ENCODE measurements around the gene ACTRT2. TPM values are rescaled to one million over a fixed set of nuclear protein-coding genes. Genes with fewer than 3 reads are reported as not detected.
A peak's percentile ranks its signal among the peaks of the same experiment; 100 is the strongest.

The ACTRT2 gene
- total and polyA plus RNA-seq, 2 of the 8 experiments (the other 6 are each of a cell fraction or from before 2014, with no cell fraction given), result not detected

- Histone ChIP-seq H2AFZ (ENCODE audit: low read length) (no peak overlapping the region), H2BK15ac (ENCODE audit: low read length) (no peak overlapping the region)
- WGBS, 2 experiments (ENCODE audit: extremely low coverage in 1 of 2, insufficient coverage in 1 of 2, insufficient read length in 1 of 2, insufficient replicate concordance in 2 of 2, low coverage in 1 of 2, low lambda C conversion rate in 2 of 2, missing lambda C conversion rate in 1 of 2), result 66 to 100% methylated on average over 1 to 2 of the region's 2 CpGs
These were observed 32.1 kb upstream of the ACTRT2 start for GRCh38 chr1:2989185-2989584.

More at GRCh38 chr1:2989185-2989584, 32.1 kb upstream of the ACTRT2 start:
- H3K18ac ChIP-seq (ENCODE audit: extremely low read depth, low read length), result no peak overlapping the region
- no peak overlapping the region for H2BK12ac ChIP-seq (ENCODE audit: low read depth, low read length)
- no peak overlapping the region for H3K4me3 ChIP-seq (ENCODE audit: extremely low read depth in 1 of 4, insufficient read depth in 2 of 4, low read depth in 3 of 4, low read length in 4 of 4)
- no peaks in the 10 kb centered on the region for H3K79me2 ChIP-seq (ENCODE audit: control insufficient read depth in 1 of 2, insufficient read depth in 2 of 2, low read length in 2 of 2)
- H3K56ac ChIP-seq (replicated peaks; ENCODE audit: insufficient read length, low read depth, low read length), result peak overlapping the region; percentile 62
- peaks cover 11% of the 10 kb centered on the region; the same call in 1 of the 2 replicates for H3K23me2 ChIP-seq (ENCODE audit: low read depth, low read length)
- H4K8ac ChIP-seq (ENCODE audit: extremely low read depth, insufficient read depth, low read length), result no peak overlapping the region
- no peak overlapping the region for H4K5ac ChIP-seq (ENCODE audit: insufficient read length, low read depth, low read length)
- CTCF ChIA-PET (ENCODE audit: partially characterized antibody), result no interaction called here
- no peak overlapping the region for H3K4me2 ChIP-seq (ENCODE audit: insufficient read depth in 1 of 2, low read depth in 2 of 2, low read length in 2 of 2)
- H3K27ac ChIP-seq (ENCODE audit: low read depth, low read length), result no peak overlapping the region
- no peak overlapping the region for H3K9ac ChIP-seq (replicated peaks in 1 of 4; ENCODE audit: extremely low read depth in 1 of 4, low read depth in 3 of 4, low read length in 3 of 4)
- no peaks in the 10 kb centered on the region for H3K79me1 ChIP-seq (ENCODE audit: low read depth, low read length)
- peaks cover 88 to 98% of the 10 kb centered on the region in 2 experiments for H3K9me3 ChIP-seq (ENCODE audit: insufficient read depth in 2 of 2, low read depth in 1 of 2, low read length in 1 of 2)
- H3K27me3 ChIP-seq (replicated peaks in 1 of 4; ENCODE audit: control insufficient read depth in 3 of 4, extremely low read depth in 1 of 4, insufficient read depth in 3 of 4, low read length in 3 of 4), result no peaks in the 10 kb centered on the region
- no peak overlapping the region for H2BK120ac ChIP-seq (replicated peaks; ENCODE audit: low read depth, low read length)
- no peak overlapping the region for H2BK5ac ChIP-seq (ENCODE audit: low read depth, low read length)
- no peaks in the 10 kb centered on the region for H3K36me3 ChIP-seq (ENCODE audit: control insufficient read depth in 2 of 4, insufficient read depth in 4 of 4, low read length in 3 of 4)
- H3K14ac ChIP-seq (ENCODE audit: insufficient read length), result no peak overlapping the region
- H2BK20ac ChIP-seq (ENCODE audit: low read length), result no peak overlapping the region
- H3K23ac ChIP-seq (ENCODE audit: insufficient read length), result no peak overlapping the region
- no peak overlapping the region for H3K4ac ChIP-seq (replicated peaks; ENCODE audit: insufficient read length, low read depth, low read length)
- no peak overlapping the region for H4K91ac ChIP-seq (replicated peaks; ENCODE audit: insufficient read length, low read length)
- peaks cover 0 to 4% of the 10 kb centered on the region in 2 experiments for H4K20me1 ChIP-seq (replicated peaks in 1 of 2; ENCODE audit: control insufficient read depth in 1 of 2, insufficient read depth in 2 of 2, low read length in 2 of 2)
- H2AK5ac ChIP-seq (ENCODE audit: low read depth, low read length), result no peak overlapping the region
- H3K4me1 ChIP-seq (replicated peaks in 1 of 4; ENCODE audit: control insufficient read depth in 3 of 4, insufficient read depth in 4 of 4, low read length in 3 of 4), result no peaks in the 10 kb centered on the region
- TF ChIP-seq BRCA1 (IDR thresholded peaks at IDR 0.05; ENCODE audit: low read depth, low read length), result no peak
- FAIRE-seq, result no peak
- DNase-seq (ENCODE audit: low read depth in 1 of 2, low spot score in 2 of 2), result no peak
- POLR2A ChIA-PET (ENCODE audit: partially characterized antibody), result no interaction called here

Measured in H1 (cell line).